NOMO-1 treated with dmso at 0.1 percent for 144 hours (cell line): ENCODE measurements around the gene ALG10.
"Not testable (repeated sequence)": the region's sequence is repeated elsewhere in the genome, so short reads cannot be mapped to it uniquely, and the experiment has no call there.

ENCODE experiments used
- DNase-seq: peaks from one replicate; lab custom pipeline; 2025; ENCODE audit not compliant: unreplicated experiment; lab: John Stamatoyannopoulos, UW

The ALG10 gene, protein sequence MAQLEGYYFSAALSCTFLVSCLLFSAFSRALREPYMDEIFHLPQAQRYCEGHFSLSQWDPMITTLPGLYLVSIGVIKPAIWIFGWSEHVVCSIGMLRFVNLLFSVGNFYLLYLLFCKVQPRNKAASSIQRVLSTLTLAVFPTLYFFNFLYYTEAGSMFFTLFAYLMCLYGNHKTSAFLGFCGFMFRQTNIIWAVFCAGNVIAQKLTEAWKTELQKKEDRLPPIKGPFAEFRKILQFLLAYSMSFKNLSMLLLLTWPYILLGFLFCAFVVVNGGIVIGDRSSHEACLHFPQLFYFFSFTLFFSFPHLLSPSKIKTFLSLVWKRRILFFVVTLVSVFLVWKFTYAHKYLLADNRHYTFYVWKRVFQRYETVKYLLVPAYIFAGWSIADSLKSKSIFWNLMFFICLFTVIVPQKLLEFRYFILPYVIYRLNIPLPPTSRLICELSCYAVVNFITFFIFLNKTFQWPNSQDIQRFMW

DNA sequence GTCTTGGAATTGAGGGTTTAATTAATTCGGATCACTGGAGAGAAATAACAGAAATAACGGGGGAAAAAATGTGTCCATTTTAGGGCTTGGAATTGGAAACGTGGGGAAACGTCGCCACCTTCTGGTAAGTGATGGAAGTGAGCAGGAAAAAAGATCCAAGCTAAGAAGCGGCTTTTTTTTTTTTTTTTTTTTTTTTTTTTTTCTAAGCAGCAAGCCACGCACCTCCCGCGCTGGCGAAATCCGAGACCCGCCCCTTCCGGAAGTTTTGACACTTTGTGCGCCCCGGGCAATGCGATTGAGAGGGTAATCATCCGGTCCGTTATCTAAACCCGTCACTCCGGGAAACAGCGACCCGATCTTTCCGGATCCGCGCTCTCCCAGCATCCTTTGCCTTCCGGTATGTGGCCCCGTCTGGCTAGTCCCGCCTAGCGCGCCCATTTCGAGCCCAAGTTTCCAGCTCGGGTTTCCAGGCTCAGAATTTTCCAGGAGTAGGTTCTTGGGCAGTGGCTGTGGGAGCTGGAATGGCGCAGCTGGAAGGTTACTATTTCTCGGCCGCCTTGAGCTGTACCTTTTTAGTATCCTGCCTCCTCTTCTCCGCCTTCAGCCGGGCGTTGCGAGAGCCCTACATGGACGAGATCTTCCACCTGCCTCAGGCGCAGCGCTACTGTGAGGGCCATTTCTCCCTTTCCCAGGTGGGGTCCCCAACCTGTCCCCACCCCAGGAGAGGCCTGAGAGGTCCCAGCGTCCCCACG, at the start of gene ALG10:
TSS of gene ALG10 (plus strand) at position 418 of the 752 bp plus-strand sequence. CDS start at position 522, 104 bp downstream.
- peak; percentile 94 for DNase-seq

DNA sequence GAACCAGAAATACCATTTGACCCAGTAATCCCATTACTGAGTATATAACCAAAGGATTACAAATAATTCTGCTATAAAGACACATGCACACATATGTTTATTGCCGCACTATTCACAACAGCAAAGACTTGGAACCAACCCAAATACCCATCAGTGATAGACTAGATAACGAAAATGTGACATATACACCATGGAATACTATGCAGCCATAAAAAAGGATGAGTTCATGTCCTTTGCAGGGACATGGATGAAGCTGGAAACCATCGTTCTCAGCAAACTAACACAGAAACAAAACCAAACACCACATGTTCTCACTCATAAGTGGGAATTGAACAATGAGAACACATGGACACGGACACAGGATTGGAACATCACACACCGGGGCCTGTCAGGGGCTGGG, 49.4 kb upstream of the ALG10 start:
- DNase-seq: not testable (repeated sequence)

DNA sequence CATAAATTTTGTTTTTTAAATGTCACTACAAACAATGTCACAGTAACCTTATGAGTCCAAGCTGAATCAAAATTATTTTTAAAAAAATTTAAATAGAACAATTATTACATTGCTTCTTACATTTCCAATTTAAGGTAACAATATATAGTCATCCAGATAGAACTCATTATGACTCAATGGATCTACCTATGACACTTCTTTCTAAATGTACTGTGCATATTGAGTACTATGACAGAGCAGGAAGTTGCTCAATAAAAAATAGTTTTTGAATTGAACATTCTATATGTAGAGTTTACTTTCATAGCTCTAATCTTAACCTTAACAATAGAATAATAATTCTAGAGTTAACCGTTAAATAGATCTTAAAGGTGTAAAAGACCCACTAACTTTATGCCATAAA, 44.4 kb upstream of the ALG10 start:
- no peak for DNase-seq

DNA sequence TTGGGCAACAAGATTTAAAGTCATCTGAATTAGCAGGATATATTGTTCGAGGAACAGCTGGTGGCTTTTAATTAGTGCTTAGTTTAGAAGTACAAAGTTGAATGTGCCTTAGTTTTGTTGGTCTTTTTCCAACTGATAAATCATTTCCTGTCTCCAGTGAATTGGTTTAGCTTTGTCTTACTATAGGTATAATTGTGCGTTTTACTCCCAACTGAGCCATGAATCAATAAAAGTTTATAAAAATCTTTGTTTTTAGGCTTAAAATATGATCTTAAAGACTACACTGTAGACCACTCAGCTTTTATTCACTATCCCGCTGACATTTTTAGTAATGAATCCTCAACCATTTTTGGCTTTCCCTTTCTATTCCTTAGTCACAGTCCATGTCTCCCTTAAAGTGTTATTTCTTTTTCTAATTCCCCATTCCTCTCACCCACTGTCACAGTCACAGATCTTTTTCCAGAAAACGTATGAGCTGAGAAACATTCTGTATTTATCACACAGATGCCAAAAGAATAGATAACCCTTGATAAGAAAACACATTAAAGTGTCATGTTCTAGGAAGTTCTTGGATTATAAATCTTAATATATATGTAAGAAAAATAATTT, 34.0 kb upstream of the ALG10 start:
- DNase-seq: no peak

- no peak for DNase-seq
These were observed 33.4 kb upstream of the ALG10 start for GRCh38 chr12:33988913-33989312.

DNA sequence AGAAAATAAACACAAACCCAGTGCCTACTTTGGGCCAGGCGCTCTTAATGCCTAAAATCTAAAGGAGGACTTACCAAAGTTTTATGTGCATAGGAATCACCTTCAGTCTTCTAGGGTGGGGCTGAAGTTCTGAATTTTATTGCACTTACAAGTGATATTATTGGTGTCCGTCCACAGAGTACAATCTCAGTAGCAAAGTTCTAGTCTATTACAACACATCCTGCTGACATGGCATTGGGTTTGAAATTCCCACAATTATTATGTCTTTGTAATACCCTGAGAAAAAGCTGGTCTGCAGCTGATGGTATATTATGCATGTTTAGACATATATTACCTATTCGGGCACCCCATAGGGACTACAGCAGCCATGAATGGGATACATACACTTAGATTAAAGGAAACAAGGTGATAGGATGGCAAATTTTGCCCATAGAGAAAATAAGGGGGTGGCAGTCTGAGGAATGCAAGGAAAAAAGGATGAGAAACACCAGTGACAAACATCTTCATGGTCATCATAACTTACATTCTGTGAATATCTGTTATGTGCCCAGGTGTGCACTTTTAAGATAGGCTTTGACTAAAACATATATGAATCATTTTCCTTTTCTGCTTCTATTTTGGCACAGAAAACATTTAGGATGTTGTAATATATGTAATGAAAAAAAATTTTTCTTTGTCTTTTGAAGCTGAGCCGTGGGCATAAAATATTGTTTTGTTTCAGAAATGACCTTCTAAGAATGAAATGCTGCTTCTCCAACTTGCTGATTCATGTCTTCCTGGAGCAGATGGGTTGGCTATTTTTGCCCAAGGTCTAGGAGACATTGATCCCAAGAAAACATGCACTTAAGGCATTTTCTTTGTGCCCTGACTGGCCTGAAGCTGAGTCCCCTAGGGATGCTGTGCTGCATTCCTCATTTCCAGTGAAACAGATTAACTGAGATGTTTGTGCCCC, 27.2 kb upstream of the ALG10 start:
- no peak for DNase-seq

DNA sequence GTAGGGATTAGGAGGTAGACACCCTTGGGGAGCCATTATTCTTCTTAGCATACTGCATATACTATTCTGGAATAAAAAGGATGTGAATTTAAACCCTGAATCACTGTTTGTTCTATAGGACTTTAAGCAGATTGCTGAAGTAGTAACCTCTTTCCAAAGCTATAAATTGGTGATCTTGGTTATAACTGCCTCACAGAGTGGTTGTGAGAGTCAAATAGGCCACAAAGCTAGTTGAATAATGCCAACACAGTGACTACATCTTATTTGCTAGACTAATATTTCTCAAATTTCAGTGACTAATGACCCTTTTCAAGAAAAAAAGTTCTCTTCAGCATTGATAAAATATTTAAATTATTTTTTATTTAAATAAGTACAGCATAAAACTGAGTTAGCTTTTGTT, 13.5 kb upstream of the ALG10 start:
- not testable (repeated sequence) for DNase-seq

- DNase-seq: no peak
These were observed 5.9 kb upstream of the ALG10 start for GRCh38 chr12:34016361-34016760.

- DNase-seq: no peak
These were observed 1.2 kb upstream of the ALG10 start for GRCh38 chr12:34021071-34021470.

DNA sequence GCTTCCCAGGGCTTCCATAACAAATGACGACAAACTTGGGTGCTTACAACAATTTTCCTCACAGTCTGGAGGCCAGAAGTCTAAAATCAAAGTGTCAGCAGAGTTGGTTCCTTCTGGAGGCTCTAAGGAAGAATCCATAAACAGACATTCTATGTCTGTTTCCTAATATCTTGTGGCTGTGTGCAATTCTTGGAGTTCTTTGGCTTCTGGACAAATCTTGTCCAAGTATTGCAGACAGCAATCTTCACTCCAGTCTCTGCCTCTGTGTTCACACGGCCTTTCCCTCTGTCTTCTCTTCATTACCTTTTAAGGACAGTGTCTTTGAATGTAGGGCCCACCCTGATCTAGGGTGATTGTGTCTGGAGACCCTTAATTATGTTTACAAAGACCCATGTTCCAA, 5.4 kb downstream of the ALG10 start:
- DNase-seq: not testable (repeated sequence)

- DNase-seq: no peak
These were observed 8.3 kb downstream of the ALG10 start for GRCh38 chr12:34030591-34030990.

- DNase-seq: no peak
These were observed 11.5 kb downstream of the ALG10 start for GRCh38 chr12:34033628-34034296.

- not testable (repeated sequence) for DNase-seq
These were observed 16.1 kb downstream of the ALG10 start for GRCh38 chr12:34038357-34038756.

GRCh38 chr12:34046570-34046969, 24.3 kb downstream of the ALG10 start:
- no peak for DNase-seq

GRCh38 chr12:34047855-34048254, 25.6 kb downstream of the ALG10 start:
- DNase-seq: not testable (repeated sequence)

GRCh38 chr12:34048714-34049113, 26.4 kb downstream of the ALG10 start:
- DNase-seq: no peak

GRCh38 chr12:34051486-34051885, 29.2 kb downstream of the ALG10 start:
- no peak for DNase-seq

DNA sequence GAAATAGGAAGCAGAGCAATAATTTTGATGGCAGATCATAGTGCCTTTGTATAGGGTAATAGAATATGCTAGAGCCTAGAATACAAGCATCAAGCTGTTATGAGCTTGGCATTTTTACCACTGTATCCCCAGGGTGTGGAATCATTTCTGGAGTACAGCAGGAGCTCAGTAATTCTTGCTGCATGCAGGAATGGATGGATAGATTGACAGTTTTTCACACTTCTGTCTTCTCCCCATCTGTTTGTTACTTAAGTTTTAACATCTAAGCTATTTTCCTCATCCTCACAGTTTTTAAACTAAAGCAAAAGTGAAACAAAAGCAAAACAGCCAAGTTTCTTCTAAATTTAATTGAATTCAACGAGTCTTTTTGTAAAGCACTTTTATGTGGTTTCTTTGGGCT, 32.6 kb downstream of the ALG10 start:
- DNase-seq: no peak
